Neural cell (in vitro differentiated cells): ENCODE measurements around the gene AFF3. TPM values are rescaled to one million over a fixed set of nuclear protein-coding genes. Genes with fewer than 3 reads are reported as not detected.

Experiments used
- H2AFZ ChIP-seq: fragments of 200-600, 300-800 bp; sonication (generic), shearing (Covaris generic); 2 replicates; pipeline ENCODE4 v1.6.0; 2014; ENCODE audit warnings: low read depth, mild to moderate bottlenecking, antibody characterized with exemption, low read length, moderate library complexity
- H3F3A ChIP-seq: fragments of 200-600 bp; shearing (Covaris generic); 2 replicates; pipeline ENCODE4 v1.6.1; 2016; ENCODE audit warnings: mild to moderate bottlenecking, moderate library complexity, mixed read lengths, antibody characterized with exemption, low read length; ENCODE audit not compliant: insufficient read depth, poor library complexity, severe bottlenecking
- H3K27ac ChIP-seq: fragments of 200-600, 300-800 bp; sonication (generic), shearing (Covaris generic); 2 replicates; pipeline ENCODE4 v1.5.1; 2014; ENCODE audit warnings: mild to moderate bottlenecking, low read length, moderate library complexity
- H3K27me3 ChIP-seq: fragments of 300-800, 200-600 bp; sonication (generic), shearing (Covaris generic); 2 replicates; pipeline ENCODE4 v1.6.0; 2014; ENCODE audit warnings: mild to moderate bottlenecking, low read depth, low read length, moderate library complexity; ENCODE audit not compliant: insufficient read depth
- H3K36me3 ChIP-seq: fragments of 300-800, 200-600 bp; sonication (generic), shearing (Covaris generic); 2 replicates; pipeline ENCODE4 v1.5.1; 2014; ENCODE audit warnings: mild to moderate bottlenecking, antibody characterized with exemption, low read length, moderate library complexity; ENCODE audit not compliant: insufficient read depth
- H3K4me2 ChIP-seq: fragments of 300-800, 200-600 bp; sonication (generic), shearing (Covaris generic); 2 replicates; pipeline ENCODE4 v1.6.0; 2014; ENCODE audit warnings: mild to moderate bottlenecking, low read length
- H3K4me3 ChIP-seq: fragments of 300-800, 200-600 bp; sonication (generic), shearing (Covaris generic); 2 replicates; pipeline ENCODE4 v1.5.1; 2014; ENCODE audit warnings: mild to moderate bottlenecking, low read length, moderate library complexity
- H3K79me2 ChIP-seq: fragments of 200-600 bp; shearing (Covaris generic); replicated peaks from 2 replicates; pipeline ENCODE4 v1.6.0; 2014; ENCODE audit warnings: mild to moderate bottlenecking, low read length, moderate library complexity; ENCODE audit not compliant: insufficient read depth
- H3K9ac ChIP-seq: fragments of 300-800, 200-600 bp; sonication (generic), shearing (Covaris generic); 2 replicates; pipeline ENCODE4 v1.6.1; 2016; ENCODE audit warnings: mild to moderate bottlenecking, low read length, mixed read lengths
- H3K9me2 ChIP-seq: fragments of 200-600 bp; shearing (Covaris generic); 2 replicates; pipeline ENCODE4 v1.6.1; 2016; ENCODE audit warnings: mild to moderate bottlenecking, low read length, mixed read lengths; ENCODE audit not compliant: insufficient read depth
- H3K9me3 ChIP-seq: fragments of 200-600, 300-800 bp; sonication (generic), shearing (Covaris generic); 2 replicates; pipeline ENCODE4 v1.6.1; 2016; ENCODE audit warnings: mild to moderate bottlenecking, mixed run types, low read length, moderate library complexity, mixed read lengths
- H4K20me1 ChIP-seq: fragments of 200-600 bp; shearing (Covaris generic); 2 replicates; pipeline ENCODE4 v1.6.1; 2016; ENCODE audit warnings: mild to moderate bottlenecking, mixed run types; ENCODE audit not compliant: insufficient read depth
- EP300 ChIP-seq: fragments of 450-650 bp; conservative IDR thresholded peaks from 2 replicates; pipeline ENCODE4 v1.6.1; 2014; ENCODE audit warnings: antibody characterized with exemption, mild to moderate bottlenecking, moderate library complexity; ENCODE audit not compliant: poor library complexity, severe bottlenecking
- EZH2 ChIP-seq: fragments of 200-600, 300-800 bp; shearing (Covaris generic), sonication (generic); IDR thresholded peaks from 2 replicates; pipeline ENCODE4 v1.6.1; 2014; ENCODE audit warnings: antibody characterized with exemption, low read length, borderline replicate concordance, mild to moderate bottlenecking; ENCODE audit not compliant: insufficient read depth, poor library complexity, severe bottlenecking
- MXI1 ChIP-seq: fragments of 450-650 bp; conservative IDR thresholded peaks from 2 replicates; pipeline ENCODE4 v1.6.1; 2014; ENCODE audit warnings: antibody characterized with exemption, mild to moderate bottlenecking; ENCODE audit not compliant: poor library complexity, severe bottlenecking
- POLR2AphosphoS5 ChIP-seq: IDR thresholded peaks from 2 replicates; pipeline ENCODE4 v1.6.1; 2012
- RAD21 ChIP-seq: fragments of 450-650 bp; conservative IDR thresholded peaks from 2 replicates; pipeline ENCODE4 v1.6.1; 2014; ENCODE audit warnings: antibody characterized with exemption, mild to moderate bottlenecking, moderate library complexity
- SMC3 ChIP-seq: fragments of 450-650 bp; conservative IDR thresholded peaks from 2 replicates; pipeline ENCODE4 v1.6.1; 2014; ENCODE audit warnings: antibody characterized with exemption, mild to moderate bottlenecking, moderate library complexity; ENCODE audit not compliant: poor library complexity
- TAF1 ChIP-seq: IDR thresholded peaks from 2 replicates; pipeline ENCODE4 v1.6.1; 2012; ENCODE audit warnings: low read depth
- polyA plus RNA-seq: library from polyadenylated mRNA; depleted of rRNA; stranded (reverse); fragments of >200 nt; gene quantifications from 2 replicates; pipeline ENCODE4 v1.2.3, GENCODE V29; 2014
- TF ChIP-seq, protein P1 (sequence below): fragments of 450-650 bp; IDR thresholded peaks from 2 replicates; pipeline ENCODE4 v1.5.1; 2014; ENCODE audit warnings: antibody characterized with exemption, mild to moderate bottlenecking, moderate library complexity; ENCODE audit not compliant: poor library complexity, severe bottlenecking
- TF ChIP-seq, protein P2 (sequence below): IDR thresholded peaks from 2 replicates; pipeline ENCODE4 v1.6.1; 2012; ENCODE audit warnings: borderline replicate concordance

AFF3 gene
- polyA plus RNA-seq, 1 donor from 2014 or later, result 5.1 TPM

DNA sequence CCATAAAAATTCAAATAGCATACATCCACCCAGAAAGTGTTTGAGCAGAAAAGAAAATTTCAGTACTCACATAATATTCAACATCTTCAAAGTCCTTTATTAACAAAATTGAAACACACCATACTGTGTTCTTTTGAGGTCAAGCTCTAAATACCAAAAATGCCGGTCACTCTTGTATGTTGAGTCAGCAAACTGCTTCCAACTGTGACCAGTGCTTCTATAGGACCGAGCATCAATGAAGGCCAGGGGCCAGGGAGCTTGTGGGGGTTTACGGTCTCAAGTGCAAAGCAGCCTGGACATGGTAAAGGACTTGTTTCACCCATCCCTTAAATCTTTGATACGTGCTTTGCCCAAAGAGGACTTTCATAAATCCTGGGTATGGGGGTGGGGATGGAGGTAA, 539.9 kb downstream of the AFF3 start:
- no peak overlapping the region for H2AFZ ChIP-seq
- H3K4me2 ChIP-seq, result no peak overlapping the region
- H3K9ac ChIP-seq, result no peak overlapping the region

DNA sequence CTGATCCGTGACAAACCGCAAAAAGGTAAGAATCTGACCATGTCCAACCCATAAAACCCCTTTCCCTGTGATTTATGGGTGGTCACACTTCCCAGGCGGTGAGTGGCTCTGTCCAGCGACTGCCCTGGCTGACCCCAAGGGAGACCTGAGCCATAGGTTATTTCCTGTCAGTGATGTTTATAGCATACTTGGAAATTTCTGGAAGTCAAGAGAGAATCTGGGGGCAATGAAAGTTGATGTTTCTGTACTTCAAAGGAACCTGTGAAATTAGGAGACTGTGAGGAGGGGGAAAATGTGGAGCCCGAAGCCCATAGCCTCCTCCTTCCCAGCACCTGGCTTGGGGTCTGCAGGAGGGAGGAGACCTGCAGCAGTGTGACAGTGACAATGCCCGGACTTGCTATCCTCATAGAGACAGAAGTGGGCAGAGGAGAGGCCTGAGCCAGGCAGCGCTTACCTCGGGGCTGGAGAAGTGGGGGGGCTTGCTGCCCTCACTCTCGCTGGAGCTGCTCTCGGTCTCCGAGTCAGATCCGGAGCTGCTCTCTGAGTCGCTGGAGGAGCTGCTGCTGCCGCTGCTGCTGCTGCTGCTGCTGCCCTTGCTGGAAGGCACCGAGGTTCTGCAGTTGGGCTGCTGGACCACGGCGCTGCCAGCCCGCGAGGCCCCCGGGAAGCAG, 541.3 kb downstream of the AFF3 start:
- no peaks in the 10 kb centered on the region for H3K9me2 ChIP-seq
- H4K20me1 ChIP-seq, result no peaks in the 10 kb centered on the region
- H3K9me3 ChIP-seq, result no peaks in the 10 kb centered on the region
- no peak overlapping the region for H3K4me2 ChIP-seq
- H3K79me2 ChIP-seq, result no peaks in the 10 kb centered on the region
- no peak for TF ChIP-seq EZH2
- TF ChIP-seq SMC3, result no peak
- no peak for TF ChIP-seq MXI1
- no peak for TF ChIP-seq POLR2AphosphoS5
- TF ChIP-seq, protein P1, sequence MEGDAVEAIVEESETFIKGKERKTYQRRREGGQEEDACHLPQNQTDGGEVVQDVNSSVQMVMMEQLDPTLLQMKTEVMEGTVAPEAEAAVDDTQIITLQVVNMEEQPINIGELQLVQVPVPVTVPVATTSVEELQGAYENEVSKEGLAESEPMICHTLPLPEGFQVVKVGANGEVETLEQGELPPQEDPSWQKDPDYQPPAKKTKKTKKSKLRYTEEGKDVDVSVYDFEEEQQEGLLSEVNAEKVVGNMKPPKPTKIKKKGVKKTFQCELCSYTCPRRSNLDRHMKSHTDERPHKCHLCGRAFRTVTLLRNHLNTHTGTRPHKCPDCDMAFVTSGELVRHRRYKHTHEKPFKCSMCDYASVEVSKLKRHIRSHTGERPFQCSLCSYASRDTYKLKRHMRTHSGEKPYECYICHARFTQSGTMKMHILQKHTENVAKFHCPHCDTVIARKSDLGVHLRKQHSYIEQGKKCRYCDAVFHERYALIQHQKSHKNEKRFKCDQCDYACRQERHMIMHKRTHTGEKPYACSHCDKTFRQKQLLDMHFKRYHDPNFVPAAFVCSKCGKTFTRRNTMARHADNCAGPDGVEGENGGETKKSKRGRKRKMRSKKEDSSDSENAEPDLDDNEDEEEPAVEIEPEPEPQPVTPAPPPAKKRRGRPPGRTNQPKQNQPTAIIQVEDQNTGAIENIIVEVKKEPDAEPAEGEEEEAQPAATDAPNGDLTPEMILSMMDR, result no peak
- TF ChIP-seq, protein P2, sequence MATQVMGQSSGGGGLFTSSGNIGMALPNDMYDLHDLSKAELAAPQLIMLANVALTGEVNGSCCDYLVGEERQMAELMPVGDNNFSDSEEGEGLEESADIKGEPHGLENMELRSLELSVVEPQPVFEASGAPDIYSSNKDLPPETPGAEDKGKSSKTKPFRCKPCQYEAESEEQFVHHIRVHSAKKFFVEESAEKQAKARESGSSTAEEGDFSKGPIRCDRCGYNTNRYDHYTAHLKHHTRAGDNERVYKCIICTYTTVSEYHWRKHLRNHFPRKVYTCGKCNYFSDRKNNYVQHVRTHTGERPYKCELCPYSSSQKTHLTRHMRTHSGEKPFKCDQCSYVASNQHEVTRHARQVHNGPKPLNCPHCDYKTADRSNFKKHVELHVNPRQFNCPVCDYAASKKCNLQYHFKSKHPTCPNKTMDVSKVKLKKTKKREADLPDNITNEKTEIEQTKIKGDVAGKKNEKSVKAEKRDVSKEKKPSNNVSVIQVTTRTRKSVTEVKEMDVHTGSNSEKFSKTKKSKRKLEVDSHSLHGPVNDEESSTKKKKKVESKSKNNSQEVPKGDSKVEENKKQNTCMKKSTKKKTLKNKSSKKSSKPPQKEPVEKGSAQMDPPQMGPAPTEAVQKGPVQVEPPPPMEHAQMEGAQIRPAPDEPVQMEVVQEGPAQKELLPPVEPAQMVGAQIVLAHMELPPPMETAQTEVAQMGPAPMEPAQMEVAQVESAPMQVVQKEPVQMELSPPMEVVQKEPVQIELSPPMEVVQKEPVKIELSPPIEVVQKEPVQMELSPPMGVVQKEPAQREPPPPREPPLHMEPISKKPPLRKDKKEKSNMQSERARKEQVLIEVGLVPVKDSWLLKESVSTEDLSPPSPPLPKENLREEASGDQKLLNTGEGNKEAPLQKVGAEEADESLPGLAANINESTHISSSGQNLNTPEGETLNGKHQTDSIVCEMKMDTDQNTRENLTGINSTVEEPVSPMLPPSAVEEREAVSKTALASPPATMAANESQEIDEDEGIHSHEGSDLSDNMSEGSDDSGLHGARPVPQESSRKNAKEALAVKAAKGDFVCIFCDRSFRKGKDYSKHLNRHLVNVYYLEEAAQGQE, result no peak
- TF ChIP-seq RAD21, result no peak
- no peak for TF ChIP-seq EP300
- no peak for TF ChIP-seq TAF1
- no peak overlapping the region for H3K9ac ChIP-seq
- no peak overlapping the region for H3K4me3 ChIP-seq
- H3K27ac ChIP-seq, result no peak overlapping the region
- H3F3A ChIP-seq, result no peaks in the 10 kb centered on the region
- H3K36me3 ChIP-seq, result no peaks in the 10 kb centered on the region
- no peaks in the 10 kb centered on the region for H3K27me3 ChIP-seq
- H2AFZ ChIP-seq, result no peak overlapping the region

More for the DNA sequence above, 539.9 kb downstream of the AFF3 start:
- H4K20me1 ChIP-seq, result no peaks in the 10 kb centered on the region
- H3K27me3 ChIP-seq, result no peaks in the 10 kb centered on the region
- no peak overlapping the region for H3K4me3 ChIP-seq
- H3K9me3 ChIP-seq, result no peaks in the 10 kb centered on the region
- H3F3A ChIP-seq, result no peaks in the 10 kb centered on the region
- H3K36me3 ChIP-seq, result no peaks in the 10 kb centered on the region
- TF ChIP-seq EP300, result no peak
- TF ChIP-seq MXI1, result no peak
- no peaks in the 10 kb centered on the region for H3K9me2 ChIP-seq
- H3K27ac ChIP-seq, result no peak overlapping the region
- H3K79me2 ChIP-seq, result no peaks in the 10 kb centered on the region
